Subcutaneous adipose tissue (tissue), 4 donors: ENCODE measurements around the gene CCL1. TPM values are rescaled to one million over a fixed set of nuclear protein-coding genes. Genes with fewer than 3 reads are reported as not detected.

ENCODE experiments used
- CTCF ChIP-seq: fragments of 450-650 bp; IDR thresholded peaks from one replicate; pipeline ENCODE4 v1.5.1; 2016; ENCODE audit warnings: low read depth, mild to moderate bottlenecking, control low read depth, antibody characterized with exemption, moderate library complexity
- total RNA-seq, 4 donors: library from RNA; depleted of rRNA; stranded (reverse); fragments of >200 nt; gene quantifications; one replicate each; pipeline ENCODE4 v1.1.0, GENCODE V29; 2016

Gene CCL1
- total RNA-seq, 4 donors from 2014 or later: not detected

DNA sequence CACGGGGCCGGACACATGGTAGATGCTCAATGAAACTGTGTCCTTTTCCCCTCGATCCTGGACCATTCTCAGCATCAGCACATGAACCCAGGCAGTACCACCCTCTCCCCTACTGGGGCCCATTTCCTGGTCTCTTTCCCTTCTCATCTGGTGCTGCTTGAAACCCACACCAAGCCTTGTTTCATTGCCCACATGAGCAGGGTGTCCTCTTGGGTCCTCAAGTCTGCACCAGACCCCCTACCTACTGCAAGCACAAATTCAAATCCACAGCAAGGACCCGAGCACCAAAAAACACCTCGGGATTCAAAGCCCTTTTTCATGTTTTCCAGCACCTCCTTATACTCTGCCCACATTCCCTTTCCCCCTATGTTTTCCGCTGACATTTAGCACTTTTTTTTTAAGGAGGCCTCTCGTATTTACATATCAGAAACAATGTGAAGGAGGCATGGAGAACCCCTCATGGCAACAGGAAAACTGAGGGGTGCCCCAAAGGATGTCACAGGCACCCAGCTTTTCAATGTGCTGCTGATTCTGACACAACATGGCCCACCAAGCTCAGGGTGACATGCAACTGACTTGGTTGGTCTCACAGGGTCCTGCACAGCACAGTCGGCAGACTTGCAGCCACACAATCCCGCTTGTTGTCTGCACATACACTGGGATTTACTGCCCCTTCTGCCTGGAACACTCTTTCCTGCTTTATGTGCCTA, 4.6 kb upstream of the CCL1 start:
- TF ChIP-seq CTCF: no peak

GRCh38 chr17:34366529-34367107, 3.6 kb upstream of the CCL1 start:
- TF ChIP-seq CTCF: no peak

GRCh38 chr17:34366010-34366409, 3.0 kb upstream of the CCL1 start:
- TF ChIP-seq CTCF: no peak

GRCh38 chr17:34365340-34365739, 2.3 kb upstream of the CCL1 start:
- no peak for TF ChIP-seq CTCF

DNA sequence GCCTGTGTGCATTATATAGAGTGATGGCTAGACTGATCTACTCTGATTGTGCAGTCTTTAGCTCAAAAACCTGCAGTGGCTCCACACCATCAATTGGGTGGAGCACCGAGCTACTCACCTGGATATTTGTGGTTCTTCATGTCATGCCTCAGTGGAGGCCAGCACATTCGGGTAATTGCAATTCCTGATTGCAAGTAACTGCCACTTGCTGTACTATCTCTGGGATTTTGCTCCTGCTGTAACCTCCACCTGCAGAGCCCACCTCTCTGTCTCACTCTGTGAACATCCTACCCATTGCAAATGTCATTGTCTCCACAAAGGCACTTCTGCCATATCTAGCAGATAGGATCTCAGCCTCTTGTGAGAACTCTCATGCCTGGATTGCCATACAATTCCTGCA, 1.7 kb upstream of the CCL1 start:
- no peak for TF ChIP-seq CTCF

- TF ChIP-seq CTCF: no peak
These were observed 1.5 kb downstream of the CCL1 start for GRCh38 chr17:34361478-34362061.

DNA sequence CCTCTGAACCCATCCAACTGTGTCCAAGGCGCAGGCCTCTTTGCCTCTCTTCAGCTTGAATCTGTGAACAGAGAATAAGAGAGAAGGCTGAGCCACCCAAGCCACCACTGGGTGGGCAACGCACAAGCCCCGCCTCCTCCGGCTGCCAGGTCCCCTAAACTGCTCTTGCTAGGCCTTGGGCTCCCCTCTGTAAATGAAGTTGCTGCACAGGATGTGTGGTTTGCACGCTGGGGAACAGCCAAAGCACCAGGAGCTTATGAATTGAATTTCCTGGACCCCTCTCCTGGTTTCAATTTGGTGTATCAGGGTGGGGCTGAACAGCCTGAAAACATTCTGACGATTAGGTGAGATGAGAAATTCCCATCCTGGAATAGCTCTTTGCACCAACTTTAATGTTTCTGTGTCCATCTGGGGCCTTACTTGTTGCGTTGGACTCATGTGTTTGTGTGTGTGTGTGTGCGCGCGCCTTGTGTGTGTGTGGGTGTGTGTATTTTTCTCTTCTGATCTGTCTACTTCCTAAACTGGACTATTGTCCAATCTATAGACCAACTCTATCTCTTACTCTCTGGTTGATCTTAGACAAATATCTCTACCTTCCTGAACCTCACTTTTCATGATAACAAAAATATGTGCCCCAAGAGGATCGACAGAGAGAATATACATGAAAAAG, 2.3 kb downstream of the CCL1 start:
- no peak for TF ChIP-seq CTCF
